DMS53 treated with DMSO at 0.1 percent for 48 hours (cell line): ENCODE results near the gene PTPRE.

Source experiments
- DNase-seq: peaks from one replicate; lab custom pipeline; 2025; ENCODE audit not compliant: unreplicated experiment; lab: John Stamatoyannopoulos, UW

The PTPRE gene

DNA sequence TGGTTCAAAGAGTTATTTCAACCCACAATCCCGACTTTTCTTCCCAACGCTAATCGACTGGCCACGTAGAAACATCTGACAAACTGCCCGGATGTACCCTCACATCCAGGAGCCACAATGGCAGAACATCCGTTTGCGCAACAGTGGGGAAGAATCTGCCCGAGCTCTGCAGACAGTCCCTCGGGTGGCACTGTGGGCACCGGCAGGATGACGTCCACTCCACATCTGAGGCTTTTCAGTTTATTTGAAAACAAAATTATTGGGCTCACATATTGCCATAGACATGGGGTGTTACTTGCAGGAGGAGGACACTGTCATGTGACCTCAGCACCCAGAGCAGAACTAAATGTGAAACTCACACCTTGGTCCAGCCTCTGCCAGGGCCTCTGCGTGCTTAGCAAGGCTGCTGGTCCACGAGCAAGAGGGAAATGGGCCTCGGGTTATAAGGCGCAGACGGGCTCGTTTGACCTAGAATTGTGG is 135.3 kb downstream of the PTPRE start:
- no peak for DNase-seq

DNA sequence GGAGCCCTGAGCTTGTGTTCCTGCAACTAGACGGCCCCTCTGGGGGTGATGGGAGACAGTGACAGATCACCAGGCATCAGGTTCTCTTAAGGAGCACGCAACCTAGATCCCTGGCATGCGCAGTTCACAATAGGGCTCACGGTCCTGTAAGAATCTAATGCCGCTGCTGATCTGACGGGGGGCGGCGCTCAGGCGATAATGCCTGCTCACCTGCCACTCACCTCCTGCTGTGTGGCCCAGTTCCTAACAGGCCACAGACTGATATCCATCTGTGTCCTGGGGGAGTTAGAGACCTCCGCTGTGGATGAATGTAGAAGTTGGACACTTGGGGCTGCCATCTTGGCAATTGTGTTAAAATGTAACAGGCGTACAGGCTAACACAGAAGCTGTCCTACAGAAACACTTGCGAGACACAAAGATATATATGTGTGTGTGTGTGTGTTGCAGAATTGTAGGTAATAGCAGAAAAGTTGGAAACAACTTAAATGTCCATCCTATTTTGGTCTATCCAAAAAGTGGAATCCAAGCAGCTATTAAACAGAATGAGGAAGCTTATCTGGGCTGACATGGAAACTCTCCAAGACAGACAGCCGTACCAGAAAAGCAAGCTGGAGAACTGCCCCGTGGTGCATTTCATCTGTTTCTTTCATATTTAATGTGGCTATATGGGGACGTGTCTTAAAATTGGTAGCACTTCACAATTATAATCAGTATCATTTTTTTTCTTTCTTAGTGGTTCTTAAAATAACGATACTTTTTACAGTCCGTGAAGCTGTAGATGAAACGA is 136.5 kb downstream of the PTPRE start:
- DNase-seq, result no peak

DNA sequence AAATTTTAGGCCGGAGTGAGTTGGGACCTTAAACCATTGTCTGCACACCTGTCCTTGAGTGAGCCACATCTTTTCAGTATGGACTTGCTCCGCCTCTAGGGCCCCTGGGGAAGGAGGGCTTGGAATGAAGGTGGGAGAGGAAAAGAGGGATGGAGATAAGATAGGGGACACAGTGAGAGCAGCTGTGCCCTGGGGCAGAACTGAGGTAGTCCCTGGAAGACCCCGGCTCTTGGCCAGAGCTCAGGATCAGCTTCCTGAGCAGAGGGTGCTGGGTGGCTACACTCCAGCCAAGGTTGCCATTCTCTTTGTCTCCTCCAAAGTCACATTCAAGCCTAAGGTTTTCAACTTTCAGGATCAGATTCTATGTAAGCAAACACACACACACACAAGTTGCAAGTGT is 137.3 kb downstream of the PTPRE start:
- DNase-seq, result no peak

DNA sequence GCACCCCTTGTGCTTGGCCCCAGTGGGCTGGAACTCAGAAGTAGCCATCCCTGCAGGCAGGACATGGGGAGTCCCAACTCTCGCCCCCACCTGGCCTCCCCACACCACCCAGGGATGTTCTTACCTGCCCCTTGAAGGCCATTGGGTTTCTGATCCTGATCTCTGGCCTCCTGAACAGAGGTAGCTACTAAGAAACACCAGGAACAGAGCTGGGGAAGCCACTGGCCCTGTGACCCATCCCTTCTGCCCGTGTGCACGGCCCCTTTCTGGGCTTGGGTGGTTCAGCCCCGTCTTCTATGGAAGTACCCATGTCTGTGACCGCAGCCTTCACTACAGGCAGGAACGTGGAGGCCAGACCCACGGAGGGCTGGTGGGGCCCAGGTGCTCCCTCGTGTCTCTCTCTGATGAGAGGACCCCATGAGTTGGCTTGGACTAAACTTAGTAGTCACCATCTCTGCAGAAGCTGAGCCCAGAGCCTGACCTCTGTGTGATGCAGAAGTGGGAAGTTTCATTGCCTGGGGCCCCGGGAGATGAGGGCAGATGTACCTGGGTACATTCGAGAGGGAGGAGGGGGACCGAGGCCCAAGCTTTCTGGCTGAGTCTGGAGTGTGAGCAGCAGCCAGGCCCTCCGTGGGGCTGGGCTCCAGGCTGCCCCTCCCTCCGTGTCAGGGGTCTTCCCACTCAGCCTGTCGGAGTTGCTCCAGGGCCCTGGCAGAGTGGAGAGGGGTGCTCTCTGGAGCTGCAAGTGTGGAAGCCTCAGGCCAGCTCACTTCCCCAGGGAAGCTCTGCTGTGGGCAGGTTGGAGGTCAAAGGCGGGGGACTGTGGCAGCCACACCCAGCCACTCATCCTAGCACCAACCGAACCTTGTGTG is 138.3 kb downstream of the PTPRE start:
- DNase-seq, result no peak

DNA sequence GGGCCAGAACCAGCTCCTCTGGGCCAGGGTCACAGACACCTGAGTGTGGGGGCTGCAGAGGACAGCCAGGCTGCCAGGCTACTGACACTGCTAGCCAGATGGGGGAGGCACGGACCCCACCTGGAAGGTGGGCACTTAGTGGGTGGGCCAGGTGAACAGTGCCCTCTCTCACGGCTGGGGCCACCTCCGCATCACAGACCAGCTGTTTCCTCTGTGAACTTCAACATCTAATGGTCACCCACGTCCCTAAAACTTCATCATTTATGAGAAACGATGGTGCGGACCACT is 138.9 kb downstream of the PTPRE start:
- no peak for DNase-seq

DNA sequence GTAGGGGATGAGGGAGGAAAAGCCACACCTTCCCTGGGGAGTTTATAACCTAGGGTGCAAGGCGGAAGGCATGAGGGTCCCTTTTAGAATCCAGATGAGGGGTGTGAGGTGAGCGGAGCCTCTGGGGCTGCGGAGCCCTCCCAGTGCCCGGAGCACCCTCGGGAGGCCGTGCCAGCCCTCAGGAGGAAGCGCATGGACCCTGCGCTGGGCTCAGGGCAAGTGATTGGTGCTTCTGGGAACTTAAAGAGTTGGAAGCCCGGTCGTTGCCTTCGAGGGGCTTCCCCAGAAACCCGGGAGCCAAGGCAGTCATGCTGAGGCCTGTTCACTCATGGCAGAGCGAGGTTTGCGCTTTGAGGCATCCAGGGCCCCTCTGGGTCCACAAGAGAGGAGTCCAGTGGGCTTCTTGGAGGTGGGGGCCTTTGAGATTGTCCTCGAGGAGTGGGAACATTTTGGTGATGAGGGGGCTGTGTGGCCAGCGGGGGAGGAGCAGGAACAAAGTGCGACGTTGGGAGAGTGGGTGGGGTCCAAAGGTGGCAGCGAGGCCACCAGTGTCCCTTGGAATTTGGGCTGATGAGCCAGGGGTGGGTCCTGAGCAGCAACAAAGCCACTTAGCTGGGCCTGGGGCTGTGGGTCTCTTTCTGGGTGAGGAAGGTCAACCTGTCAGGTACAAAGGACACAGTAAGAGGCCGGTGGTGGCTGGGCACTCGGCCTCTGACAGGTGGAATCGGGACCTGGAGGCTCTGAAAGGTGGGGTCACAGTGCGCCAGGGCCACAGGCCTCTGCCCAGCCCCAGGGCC is 139.5 kb downstream of the PTPRE start:
- no peak for DNase-seq

DNA sequence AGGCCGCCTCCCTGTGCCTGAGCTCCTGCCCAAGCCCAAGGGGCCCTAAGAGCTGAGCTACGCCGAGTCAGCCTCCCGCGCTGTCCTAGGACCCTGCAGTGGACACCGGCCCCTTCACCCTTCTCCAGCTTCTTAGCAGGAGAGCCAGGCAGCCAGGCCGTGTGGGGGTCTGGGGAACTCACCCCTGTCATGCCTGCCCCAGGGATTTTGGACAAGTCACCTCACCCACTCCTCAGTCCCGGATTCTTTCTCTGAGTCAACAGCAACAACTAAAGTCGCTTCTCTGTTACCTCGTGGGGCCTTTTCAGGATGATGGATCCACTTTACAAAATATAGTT is 140.0 kb downstream of the PTPRE start:
- no peak for DNase-seq

DNA sequence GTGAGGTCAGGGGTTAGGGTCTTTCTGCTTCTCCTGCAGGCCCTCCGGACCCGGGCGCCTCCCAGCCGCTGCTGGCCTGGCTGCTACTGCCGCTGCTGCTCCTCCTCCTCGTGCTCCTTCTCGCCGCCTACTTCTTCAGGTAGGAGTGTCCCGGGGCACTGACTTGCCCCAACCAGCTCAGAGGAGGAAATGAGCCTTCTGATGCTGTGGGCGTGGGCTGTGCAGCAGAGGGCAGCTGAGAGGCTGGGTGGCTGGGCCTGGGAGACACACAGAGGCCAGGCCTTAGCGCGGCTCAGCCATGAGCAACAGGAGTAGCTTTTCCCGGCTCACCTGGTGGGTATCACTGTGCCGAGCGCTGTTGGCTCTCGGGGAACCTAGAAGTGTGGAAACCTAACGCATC is 140.4 kb downstream of the PTPRE start:
- DNase-seq, result no peak

DNA sequence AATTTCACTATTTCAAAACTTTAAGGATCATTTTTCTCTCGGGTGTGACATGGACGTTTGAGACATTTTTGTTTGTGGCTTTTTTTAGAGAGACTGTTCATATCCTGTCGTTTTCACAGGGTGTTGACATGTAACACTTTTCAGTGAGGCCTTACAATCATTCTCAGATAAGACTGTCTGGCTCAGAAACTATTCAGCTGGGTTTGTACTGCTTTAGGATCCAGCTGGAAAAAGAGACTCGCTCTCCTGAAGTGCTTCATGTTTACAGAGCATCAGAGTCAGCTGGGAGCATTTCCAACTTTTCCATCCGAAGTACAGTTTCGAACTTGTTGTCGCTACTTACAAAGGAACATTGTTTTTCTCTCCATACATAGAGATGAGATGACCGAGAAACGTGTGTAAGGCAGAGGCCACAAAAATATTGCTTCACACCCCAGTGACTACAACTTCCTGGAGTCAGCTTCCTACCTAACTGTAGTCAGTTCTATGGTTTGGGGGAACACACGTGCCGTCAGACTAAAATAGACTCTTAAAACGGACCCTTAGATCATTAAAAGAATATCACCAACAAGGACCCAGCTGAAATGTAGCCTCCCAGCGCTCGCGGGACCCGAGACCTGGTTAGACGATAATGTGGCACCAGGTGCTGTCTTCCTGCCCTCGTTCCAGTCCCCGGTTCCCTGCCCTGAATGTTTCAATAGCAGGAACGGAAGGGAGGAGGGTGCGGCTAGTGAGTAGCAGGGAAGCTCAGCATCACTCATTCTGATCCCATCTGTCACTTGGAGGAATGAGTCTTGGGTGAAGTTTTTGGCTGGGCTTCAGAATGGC is 141.3 kb downstream of the PTPRE start:
- no peak for DNase-seq

DNA sequence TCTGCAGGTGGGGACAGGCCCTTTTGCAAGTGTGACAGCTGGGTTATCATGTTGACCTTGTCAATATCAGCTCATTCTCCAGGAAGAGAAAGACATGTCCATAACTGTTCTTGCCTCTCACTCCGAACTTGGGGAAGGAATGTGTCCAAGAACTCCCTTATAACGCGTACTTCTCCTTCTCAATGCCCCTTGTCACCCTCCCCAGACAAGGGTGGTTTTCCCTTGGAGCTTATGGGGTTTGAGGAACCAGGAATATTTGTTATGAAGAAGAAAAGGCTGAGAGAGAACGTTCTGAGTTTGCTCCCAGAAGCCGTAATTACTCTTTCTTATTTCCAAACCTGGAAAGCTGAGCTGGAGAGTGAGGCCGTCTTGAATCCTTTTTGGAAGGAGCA is 141.9 kb downstream of the PTPRE start:
- DNase-seq, result no peak

DNA sequence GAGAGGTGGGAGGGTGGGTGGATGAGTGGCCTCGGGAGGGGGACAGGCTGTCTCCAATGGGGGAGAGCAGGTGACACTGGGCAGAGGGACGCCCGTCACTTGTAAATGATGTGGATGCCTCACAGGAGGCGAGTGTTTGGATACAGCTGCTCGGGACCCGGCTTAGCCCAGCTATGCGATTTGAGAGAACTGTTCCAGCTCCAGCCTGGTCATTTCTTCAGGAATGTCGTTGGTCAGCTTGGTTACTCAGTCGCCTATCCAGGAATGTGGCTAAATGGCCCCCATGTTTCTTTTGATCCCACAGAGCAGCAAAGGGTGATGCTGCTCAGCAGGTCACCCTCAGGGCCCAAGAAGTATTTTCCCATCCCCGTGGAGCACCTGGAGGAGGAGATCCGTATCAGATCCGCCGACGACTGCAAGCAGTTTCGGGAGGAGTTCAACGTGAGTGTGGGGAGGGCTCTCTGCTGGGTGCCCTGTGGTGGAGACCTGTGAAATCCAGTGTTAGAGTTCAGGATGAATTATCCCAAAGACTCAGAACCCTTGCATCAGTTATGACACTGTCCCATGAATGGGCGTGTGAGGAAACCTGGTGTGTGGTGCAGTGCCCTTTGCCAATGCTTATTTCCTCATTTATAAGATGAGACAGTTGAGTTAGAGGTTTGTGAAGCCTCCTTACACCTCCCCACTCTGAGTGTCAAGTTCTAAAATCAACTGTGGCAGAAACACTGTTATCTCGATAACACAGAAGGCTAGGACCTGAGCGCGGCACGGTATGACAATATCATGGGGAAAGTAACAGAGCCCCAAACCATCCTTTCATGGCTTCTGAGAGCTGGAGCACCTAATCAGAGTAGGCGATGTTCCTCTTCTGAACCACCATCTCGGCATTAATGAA is 142.6 kb downstream of the PTPRE start:
- no peak for DNase-seq

DNA sequence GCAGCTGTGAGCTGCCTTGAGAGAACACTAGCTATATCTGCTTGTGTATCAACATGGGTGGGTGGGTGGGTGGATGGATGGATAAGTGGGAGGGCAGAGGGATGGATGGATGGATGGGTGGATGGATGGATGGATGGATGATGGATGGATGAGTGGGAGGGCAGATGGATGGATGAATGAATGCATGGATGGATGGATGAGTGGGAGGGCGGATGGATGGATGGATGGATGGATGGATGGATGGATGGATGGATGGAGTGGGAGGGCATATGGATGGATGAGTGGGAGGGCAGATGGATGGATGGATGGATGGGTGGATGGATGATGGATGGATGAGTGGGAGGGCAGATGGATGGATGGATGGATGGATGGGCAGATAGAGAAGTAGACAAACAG is 143.2 kb downstream of the PTPRE start:
- no peak for DNase-seq

DNA sequence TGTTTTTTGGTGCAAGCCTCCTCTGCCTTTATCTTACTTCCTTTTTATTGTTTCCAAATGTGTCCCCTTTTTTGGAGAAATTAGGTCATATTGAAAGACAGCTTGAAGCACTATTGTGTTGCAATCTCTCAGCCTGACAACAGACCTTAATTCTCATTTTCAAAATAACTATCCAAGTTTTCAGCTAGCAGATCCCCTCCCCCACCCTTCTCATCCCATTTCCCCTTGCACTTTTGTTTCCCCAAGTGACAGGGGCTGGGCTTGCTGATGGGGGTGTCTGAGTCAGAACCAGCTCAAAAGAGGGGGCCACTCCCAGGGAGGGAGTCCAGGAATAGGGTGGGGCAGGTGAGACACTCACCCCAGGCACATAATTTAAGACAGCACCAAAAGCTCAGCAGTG is 144.0 kb downstream of the PTPRE start:
- no peak for DNase-seq

DNA sequence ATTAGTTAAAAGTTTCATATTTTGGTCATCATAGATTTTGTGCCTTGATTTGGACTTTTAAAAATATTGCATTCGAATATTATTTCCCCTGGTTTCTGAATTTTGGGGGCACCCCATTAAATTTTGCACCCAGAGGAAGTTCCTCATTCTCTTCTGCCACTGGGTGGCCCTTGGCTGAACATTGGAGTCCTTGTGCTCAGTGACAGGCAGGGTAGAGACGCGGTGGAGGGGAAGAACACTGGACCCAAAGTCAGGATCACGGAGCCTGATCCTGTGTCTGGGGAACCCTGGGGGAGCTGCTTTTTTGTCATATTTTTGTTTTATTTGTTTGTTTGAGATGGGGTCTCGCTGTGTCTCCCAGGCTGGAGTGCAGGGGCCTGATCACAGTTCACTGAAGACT is 144.6 kb downstream of the PTPRE start:
- no peak for DNase-seq

DNA sequence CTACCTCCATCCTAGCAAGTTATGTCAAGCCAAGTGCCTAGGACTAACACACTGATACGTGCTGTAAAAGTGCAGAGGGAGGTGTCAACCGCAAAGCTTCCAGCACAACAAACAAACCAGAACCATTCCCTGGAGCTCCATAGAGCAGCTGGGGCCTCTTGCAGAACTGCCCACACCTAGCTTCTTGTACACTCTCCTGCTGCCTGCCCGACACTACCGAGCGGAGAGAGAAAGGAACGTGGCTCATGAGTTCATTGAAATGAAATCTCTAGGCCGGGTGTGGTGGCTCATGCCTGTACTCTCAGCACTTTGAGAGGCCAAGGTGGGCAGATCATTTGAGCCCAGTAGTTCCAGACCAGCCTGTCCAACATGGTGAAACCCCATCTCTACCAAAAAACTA is 145.8 kb downstream of the PTPRE start:
- DNase-seq, result no peak

DNA sequence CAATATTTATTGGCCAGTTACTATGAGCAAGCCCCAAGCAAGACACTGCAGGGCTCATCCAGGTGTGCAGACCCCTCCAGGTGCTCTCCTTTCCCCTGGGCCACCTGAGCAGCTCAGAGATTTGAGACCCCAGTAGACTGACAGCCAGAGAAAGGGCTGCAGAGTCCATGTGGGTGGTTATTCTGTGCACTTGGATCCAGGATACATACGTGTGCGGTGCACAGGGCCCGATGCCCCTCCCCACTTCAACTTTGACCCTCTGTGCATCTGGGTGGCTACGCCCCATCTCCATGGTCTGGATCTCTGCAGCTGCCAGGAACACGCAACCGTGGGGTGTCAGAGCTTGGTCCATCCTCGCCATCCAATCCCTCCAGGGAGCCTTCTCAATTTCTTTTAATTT is 146.5 kb downstream of the PTPRE start:
- no peak for DNase-seq

DNA sequence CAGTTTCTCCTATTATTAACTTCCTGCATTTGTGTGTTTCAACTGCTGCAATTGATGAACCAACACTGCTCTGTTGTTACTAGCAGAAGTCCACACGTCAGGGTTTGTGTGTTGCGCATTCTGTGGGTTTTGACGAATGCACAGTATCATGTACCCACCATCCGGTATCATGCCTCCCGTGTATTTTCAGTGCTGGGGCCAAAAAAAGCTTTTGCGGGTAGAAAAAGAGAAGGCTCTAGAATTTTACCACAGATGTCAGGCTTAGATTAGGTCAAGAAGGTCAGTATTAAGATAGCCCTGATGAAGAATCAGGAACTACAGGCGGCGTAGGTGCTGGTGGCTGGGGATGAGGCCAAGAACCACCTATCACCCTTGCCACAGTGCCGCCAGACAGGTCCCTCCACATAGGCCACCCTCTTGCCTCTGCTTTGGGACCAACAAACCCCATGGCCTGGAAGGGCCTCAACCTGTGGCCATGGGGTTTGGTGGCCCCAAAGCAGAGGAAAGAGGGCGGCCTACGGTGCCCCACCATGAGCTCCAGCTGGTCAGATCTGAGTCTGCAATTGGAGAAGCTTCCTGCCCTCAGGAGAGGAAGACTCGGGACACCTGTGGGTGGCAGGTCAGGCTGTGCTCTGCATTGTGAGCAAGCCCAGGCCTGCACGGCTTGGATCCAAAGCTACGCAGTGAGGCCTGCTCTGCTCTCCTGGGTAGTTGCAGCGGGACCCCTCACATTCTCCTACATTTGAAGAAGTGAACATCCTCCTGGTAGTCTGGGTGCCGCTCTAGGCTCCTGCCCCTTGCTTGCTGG is 147.5 kb downstream of the PTPRE start:
- DNase-seq, result no peak

DNA sequence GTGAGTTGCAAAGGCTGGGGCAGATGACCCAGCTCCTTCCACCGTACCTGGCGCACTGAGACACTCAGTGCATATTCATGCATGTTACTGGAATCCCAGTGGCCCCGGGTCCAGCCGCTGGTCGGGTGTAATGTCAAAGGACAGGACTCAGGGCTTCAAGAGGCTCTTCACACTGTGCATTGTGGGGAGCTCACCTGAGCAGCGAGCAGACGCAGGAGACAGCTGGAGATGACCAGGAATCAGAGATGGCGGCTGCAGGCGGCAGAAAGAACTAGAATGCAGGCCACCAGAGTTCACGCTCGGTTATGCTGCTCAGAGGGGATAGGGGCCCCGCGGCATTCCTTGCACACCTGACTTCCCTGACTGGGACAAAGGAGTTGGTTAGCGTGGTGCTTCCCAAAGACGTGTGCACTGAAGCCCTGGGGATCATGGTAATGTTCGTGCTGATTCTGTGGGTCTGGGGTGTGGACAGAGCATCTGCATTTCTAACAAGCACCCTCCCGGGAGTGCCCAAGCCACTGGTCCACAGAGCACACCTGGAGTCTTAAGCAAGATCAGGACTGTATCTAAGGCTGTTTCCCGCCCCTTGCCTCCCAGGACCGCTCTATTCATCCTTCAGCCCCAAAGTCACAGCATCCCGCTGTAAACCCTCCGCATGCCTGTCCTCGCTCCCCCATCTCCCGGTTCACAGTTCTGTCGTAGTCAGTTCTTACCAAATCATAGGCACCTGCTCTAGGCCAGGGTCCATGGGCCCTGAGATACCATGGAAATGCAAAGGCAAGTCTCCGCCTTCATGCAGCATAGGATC is 148.4 kb downstream of the PTPRE start:
- DNase-seq, result no peak
